ENCODE results near the gene LMF1. TPM values are rescaled to one million over a fixed set of nuclear protein-coding genes. Genes with fewer than 3 reads are reported as not detected.

Gene LMF1
- total RNA-seq, 2 experiments from 2014 or later = 26.6 to 31.3 TPM

- Mint-ChIP-seq H3K9me3 (peaks cover 6% of the 10 kb centered on the region), H3K36me3 (peaks cover 13% of the 10 kb centered on the region), H3K4me3 (no peak overlapping the region), H3K27me3 (no peaks in the 10 kb centered on the region), H3K27ac (no peak overlapping the region), H3K4me1 (no peaks in the 10 kb centered on the region)
- no peak for ATAC-seq (ENCODE audit: low read depth)
- DNase-seq = no peak
- POLR2A ChIA-PET = no interaction called here
Measured at GRCh38 chr16:907361-907760, 63.4 kb downstream of the LMF1 start.

- Mint-ChIP-seq H3K27ac (no peak overlapping the region), H3K27me3 (no peaks in the 10 kb centered on the region), H3K36me3 (peaks cover 13% of the 10 kb centered on the region), H3K4me1 (no peaks in the 10 kb centered on the region), H3K4me3 (no peak overlapping the region), H3K9me3 (peaks cover 6% of the 10 kb centered on the region)
- DNase-seq (no peak), ATAC-seq (ENCODE audit: low read depth) (no peak)
- POLR2A ChIA-PET = no interaction called here
Measured at GRCh38 chr16:906296-906695, 64.5 kb downstream of the LMF1 start.

- Mint-ChIP-seq H3K27ac (no peak overlapping the region), H3K9me3 (peaks cover 6% of the 10 kb centered on the region)
Measured at GRCh38 chr16:901715-902601, 68.8 kb downstream of the LMF1 start.

GRCh38 chr16:901149-901548 lies 69.6 kb downstream of the LMF1 start:
- POLR2A ChIA-PET = no interaction called here
- Mint-ChIP-seq H3K27ac (no peak overlapping the region), H3K4me3 (no peak overlapping the region), H3K36me3 (peaks cover 6% of the 10 kb centered on the region), H3K9me3 (peaks cover 6% of the 10 kb centered on the region), H3K27me3 (no peaks in the 10 kb centered on the region), H3K4me1 (no peaks in the 10 kb centered on the region)
- DNase-seq (no peak), ATAC-seq (ENCODE audit: low read depth) (no peak)

More at GRCh38 chr16:901715-902601, 68.8 kb downstream of the LMF1 start:
- POLR2A ChIA-PET = no interaction called here
- no peak overlapping the region for H3K4me3 Mint-ChIP-seq
- no peak for DNase-seq
- peaks cover 9% of the 10 kb centered on the region for H3K36me3 Mint-ChIP-seq
- no peaks in the 10 kb centered on the region for H3K27me3 Mint-ChIP-seq
- ATAC-seq (ENCODE audit: low read depth) = no peak
- no peaks in the 10 kb centered on the region for H3K4me1 Mint-ChIP-seq

GRCh38 chr16:900211-900610 lies 70.6 kb downstream of the LMF1 start:
- Mint-ChIP-seq H3K36me3 (peaks cover under 1% of the 10 kb centered on the region), H3K9me3 (peaks cover 1% of the 10 kb centered on the region), H3K27ac (no peak overlapping the region), H3K27me3 (no peaks in the 10 kb centered on the region), H3K4me3 (no peak overlapping the region), H3K4me1 (no peaks in the 10 kb centered on the region)
- ATAC-seq (ENCODE audit: low read depth) (no peak), DNase-seq (no peak)
- POLR2A ChIA-PET = no interaction called here

- POLR2A ChIA-PET = no interaction called here
- no peak for ATAC-seq (ENCODE audit: low read depth)
- H3K9me3 Mint-ChIP-seq = no peaks in the 10 kb centered on the region
- DNase-seq = no peak
- no peak overlapping the region for H3K27ac Mint-ChIP-seq
- H3K36me3 Mint-ChIP-seq = no peaks in the 10 kb centered on the region
- H3K4me3 Mint-ChIP-seq = no peak overlapping the region
- no peaks in the 10 kb centered on the region for H3K4me1 Mint-ChIP-seq
- no peaks in the 10 kb centered on the region for H3K27me3 Mint-ChIP-seq
Measured at GRCh38 chr16:899683-900060, 71.1 kb downstream of the LMF1 start.

- POLR2A ChIA-PET = no interaction called here
- no peaks in the 10 kb centered on the region for H3K27me3 Mint-ChIP-seq
- DNase-seq = no peak
- no peaks in the 10 kb centered on the region for H3K4me1 Mint-ChIP-seq
- no peaks in the 10 kb centered on the region for H3K36me3 Mint-ChIP-seq
- H3K4me3 Mint-ChIP-seq = no peak overlapping the region
- H3K9me3 Mint-ChIP-seq = no peaks in the 10 kb centered on the region
- H3K27ac Mint-ChIP-seq = no peak overlapping the region
- no peak for ATAC-seq (ENCODE audit: low read depth)
Measured at GRCh38 chr16:898761-899682, 71.8 kb downstream of the LMF1 start.

- Mint-ChIP-seq H3K36me3 (no peaks in the 10 kb centered on the region), H3K27ac (no peak overlapping the region), H3K9me3 (no peaks in the 10 kb centered on the region), H3K4me3 (no peak overlapping the region), H3K27me3 (no peaks in the 10 kb centered on the region), H3K4me1 (no peaks in the 10 kb centered on the region)
- POLR2A ChIA-PET = no interaction called here
- no peak for ATAC-seq (ENCODE audit: low read depth)
- DNase-seq = no peak
Measured at GRCh38 chr16:898216-898615, 72.6 kb downstream of the LMF1 start.

GRCh38 chr16:897701-898100 lies 73.1 kb downstream of the LMF1 start:
- Mint-ChIP-seq H3K27ac (no peak overlapping the region), H3K4me1 (no peaks in the 10 kb centered on the region), H3K4me3 (no peak overlapping the region), H3K27me3 (no peaks in the 10 kb centered on the region), H3K9me3 (no peaks in the 10 kb centered on the region), H3K36me3 (no peaks in the 10 kb centered on the region)
- POLR2A ChIA-PET = no interaction called here
- DNase-seq (no peak), ATAC-seq (ENCODE audit: low read depth) (no peak)

GRCh38 chr16:897200-897543 lies 73.6 kb downstream of the LMF1 start:
- ATAC-seq (ENCODE audit: low read depth) (no peak), DNase-seq (no peak)
- Mint-ChIP-seq H3K27me3 (no peaks in the 10 kb centered on the region), H3K9me3 (no peaks in the 10 kb centered on the region), H3K4me3 (no peak overlapping the region), H3K4me1 (no peaks in the 10 kb centered on the region), H3K27ac (no peak overlapping the region), H3K36me3 (no peaks in the 10 kb centered on the region)
- POLR2A ChIA-PET = no interaction called here

GRCh38 chr16:896261-897199 lies 74.3 kb downstream of the LMF1 start:
- no peak overlapping the region for H3K27ac Mint-ChIP-seq
- H3K9me3 Mint-ChIP-seq = no peaks in the 10 kb centered on the region
- POLR2A ChIA-PET = no interaction called here
- H3K27me3 Mint-ChIP-seq = no peaks in the 10 kb centered on the region
- H3K36me3 Mint-ChIP-seq = no peaks in the 10 kb centered on the region
- ATAC-seq (ENCODE audit: low read depth) = no peak
- no peak overlapping the region for H3K4me3 Mint-ChIP-seq
- no peak for DNase-seq
- H3K4me1 Mint-ChIP-seq = no peaks in the 10 kb centered on the region

- Mint-ChIP-seq H3K9me3 (no peaks in the 10 kb centered on the region), H3K4me1 (no peaks in the 10 kb centered on the region), H3K27me3 (no peaks in the 10 kb centered on the region), H3K27ac (no peak overlapping the region), H3K4me3 (no peak overlapping the region), H3K36me3 (no peaks in the 10 kb centered on the region)
- POLR2A ChIA-PET = no interaction called here
- ATAC-seq (ENCODE audit: low read depth) (no peak), DNase-seq (no peak)
Measured at GRCh38 chr16:895371-895770, 75.4 kb downstream of the LMF1 start.

- no peak overlapping the region for H3K27ac Mint-ChIP-seq
- no peaks in the 10 kb centered on the region for H3K4me1 Mint-ChIP-seq
- H3K27me3 Mint-ChIP-seq = no peaks in the 10 kb centered on the region
- DNase-seq = no peak
- H3K4me3 Mint-ChIP-seq = no peak overlapping the region
- H3K9me3 Mint-ChIP-seq = no peaks in the 10 kb centered on the region
- POLR2A ChIA-PET = no interaction called here
- H3K36me3 Mint-ChIP-seq = no peaks in the 10 kb centered on the region
- no peak for ATAC-seq (ENCODE audit: low read depth)
Measured at GRCh38 chr16:894841-895240, 75.9 kb downstream of the LMF1 start.

All from activated naive CD8-positive, alpha-beta T cell treated with anti-CD3 and anti-CD28 coated beads, Interleukin-2, amount 10 ng/mL, durations not matched to agents 7 days and 5 days (primary cell).